Breast epithelium (tissue), 3 donors: Measurements from ENCODE around the gene NUDT14.

Source experiments
- POLR2A ChIP-seq: fragments of 450-650 bp; IDR thresholded peaks from one replicate; pipeline ENCODE4 v1.6.1; 2016; ENCODE audit warnings: antibody characterized with exemption, mild to moderate bottlenecking, moderate library complexity
- POLR2AphosphoS5 ChIP-seq, 3 donors: sonication (generic); formaldehyde crosslinking; IDR thresholded peaks; one replicate each; pipeline ENCODE4 v1.6.1; 2017; ENCODE audit warnings: antibody characterized with exemption in 3 of 3
- TF ChIP-seq, protein P1 (sequence below), 3 donors: fragments of 450-650 bp; IDR thresholded peaks; one replicate each; pipeline ENCODE4 v1.5.1; 2016 to 2017; ENCODE audit warnings: antibody characterized with exemption in 3 of 3, mild to moderate bottlenecking in 3 of 3, moderate library complexity in 3 of 3

DNA sequence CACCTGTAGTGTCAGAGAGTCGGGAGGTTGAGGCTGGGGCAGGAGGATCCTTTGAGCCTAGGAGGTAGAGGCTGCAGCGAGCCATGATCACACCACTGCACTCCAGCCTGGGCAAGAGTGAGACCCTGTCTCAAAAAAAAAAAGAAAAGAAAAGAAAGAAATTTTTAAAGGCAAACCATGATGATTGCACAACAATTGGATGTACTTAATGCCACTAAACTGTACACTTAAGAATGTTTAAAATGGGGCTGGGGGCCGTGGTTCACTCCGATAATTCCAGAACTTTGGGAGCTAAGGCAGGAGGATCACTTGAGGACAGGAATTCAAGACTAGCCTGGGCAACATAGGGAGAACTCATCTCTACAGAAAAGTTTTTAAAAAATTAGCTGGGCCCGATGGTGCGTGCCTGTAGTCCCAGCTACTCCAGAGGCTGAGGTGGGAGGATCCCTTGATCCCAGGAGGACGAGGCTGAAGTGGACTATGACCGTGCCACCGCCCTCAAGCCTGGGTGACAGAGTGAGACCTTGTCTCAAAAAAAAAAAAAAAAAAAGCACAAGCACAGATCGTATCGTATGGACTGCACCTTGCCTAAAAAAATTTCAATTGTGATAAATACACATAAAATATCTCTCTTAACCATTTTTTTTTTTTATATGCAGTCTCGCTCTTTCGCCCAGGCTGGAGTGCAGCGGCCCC lies 45.3 kb downstream of the NUDT14 start:
- TF ChIP-seq, protein P1, sequence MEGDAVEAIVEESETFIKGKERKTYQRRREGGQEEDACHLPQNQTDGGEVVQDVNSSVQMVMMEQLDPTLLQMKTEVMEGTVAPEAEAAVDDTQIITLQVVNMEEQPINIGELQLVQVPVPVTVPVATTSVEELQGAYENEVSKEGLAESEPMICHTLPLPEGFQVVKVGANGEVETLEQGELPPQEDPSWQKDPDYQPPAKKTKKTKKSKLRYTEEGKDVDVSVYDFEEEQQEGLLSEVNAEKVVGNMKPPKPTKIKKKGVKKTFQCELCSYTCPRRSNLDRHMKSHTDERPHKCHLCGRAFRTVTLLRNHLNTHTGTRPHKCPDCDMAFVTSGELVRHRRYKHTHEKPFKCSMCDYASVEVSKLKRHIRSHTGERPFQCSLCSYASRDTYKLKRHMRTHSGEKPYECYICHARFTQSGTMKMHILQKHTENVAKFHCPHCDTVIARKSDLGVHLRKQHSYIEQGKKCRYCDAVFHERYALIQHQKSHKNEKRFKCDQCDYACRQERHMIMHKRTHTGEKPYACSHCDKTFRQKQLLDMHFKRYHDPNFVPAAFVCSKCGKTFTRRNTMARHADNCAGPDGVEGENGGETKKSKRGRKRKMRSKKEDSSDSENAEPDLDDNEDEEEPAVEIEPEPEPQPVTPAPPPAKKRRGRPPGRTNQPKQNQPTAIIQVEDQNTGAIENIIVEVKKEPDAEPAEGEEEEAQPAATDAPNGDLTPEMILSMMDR (IDR thresholded peaks at IDR 0.05): no peak
- no peak for TF ChIP-seq POLR2A
- TF ChIP-seq POLR2AphosphoS5 (IDR thresholded peaks at IDR 0.05): no peak
